ENCODE results near the gene MMS22L.

DNA sequence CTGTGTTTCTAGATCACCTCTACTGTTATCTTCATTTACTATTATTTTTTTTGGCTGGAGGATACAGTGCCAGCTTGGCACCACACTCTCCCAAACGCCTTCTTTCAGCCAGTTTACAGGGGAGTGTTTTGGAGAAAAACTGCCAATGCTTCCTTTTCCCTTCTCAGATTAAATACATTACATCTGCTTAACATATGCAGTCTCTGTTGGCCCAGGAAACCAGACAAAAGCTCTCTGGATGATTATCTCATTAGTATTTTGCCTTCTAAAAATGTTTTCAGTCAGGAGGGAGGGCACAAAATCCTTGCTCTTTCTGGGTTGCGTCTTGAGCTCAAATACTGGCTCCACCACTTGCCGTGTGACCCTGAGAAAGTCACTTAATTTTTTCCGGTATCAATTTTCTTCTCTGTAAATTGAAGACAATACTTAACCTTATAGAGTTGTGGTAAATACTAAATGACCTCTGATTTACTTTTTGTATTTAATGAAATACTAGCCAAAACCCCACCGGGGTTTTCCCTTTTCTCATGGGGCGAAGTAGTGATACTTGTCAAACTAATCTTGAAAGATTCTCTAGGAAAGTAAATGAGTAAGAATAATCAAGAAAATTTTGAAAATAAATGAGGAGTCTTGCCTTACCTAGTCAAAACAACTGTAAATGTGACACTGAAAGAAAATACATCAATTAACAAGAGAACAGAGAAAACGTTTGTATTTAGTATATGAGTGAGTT is 146.2 kb downstream of the MMS22L start:
- TF ChIP-seq TAF1 (IDR thresholded peaks at IDR 0.05; ENCODE audit: low read depth, low read length), result no peak
- no peak for TF ChIP-seq POLR2A (IDR thresholded peaks at IDR 0.05; ENCODE audit: low read depth, low read length)
